ENCODE measurements around the gene TSPAN1.

- TF ChIP-seq, protein P1, sequence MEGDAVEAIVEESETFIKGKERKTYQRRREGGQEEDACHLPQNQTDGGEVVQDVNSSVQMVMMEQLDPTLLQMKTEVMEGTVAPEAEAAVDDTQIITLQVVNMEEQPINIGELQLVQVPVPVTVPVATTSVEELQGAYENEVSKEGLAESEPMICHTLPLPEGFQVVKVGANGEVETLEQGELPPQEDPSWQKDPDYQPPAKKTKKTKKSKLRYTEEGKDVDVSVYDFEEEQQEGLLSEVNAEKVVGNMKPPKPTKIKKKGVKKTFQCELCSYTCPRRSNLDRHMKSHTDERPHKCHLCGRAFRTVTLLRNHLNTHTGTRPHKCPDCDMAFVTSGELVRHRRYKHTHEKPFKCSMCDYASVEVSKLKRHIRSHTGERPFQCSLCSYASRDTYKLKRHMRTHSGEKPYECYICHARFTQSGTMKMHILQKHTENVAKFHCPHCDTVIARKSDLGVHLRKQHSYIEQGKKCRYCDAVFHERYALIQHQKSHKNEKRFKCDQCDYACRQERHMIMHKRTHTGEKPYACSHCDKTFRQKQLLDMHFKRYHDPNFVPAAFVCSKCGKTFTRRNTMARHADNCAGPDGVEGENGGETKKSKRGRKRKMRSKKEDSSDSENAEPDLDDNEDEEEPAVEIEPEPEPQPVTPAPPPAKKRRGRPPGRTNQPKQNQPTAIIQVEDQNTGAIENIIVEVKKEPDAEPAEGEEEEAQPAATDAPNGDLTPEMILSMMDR (IDR thresholded peaks at IDR 0.05; ENCODE audit: low read depth, low read length): no peak
- TF ChIP-seq POLR2A (IDR thresholded peaks at IDR 0.05; ENCODE audit: extremely low read depth, insufficient read length) (no peak), MAX (IDR thresholded peaks at IDR 0.05; ENCODE audit: low read depth, low read length) (no peak)
These were observed 37.0 kb upstream of the TSPAN1 start for GRCh38 chr1:46137916-46138315.

Measured in NB4 (cell line).